Measurements from ENCODE around the gene GJB6. TPM values are rescaled to one million over a fixed set of nuclear protein-coding genes. Genes with fewer than 3 reads are reported as not detected.

The GJB6 gene
- total RNA-seq, 5 donors from 2014 or later (not counting 1 experiment from before 2014, with no cell fraction given), result 1.1 to 5.2 (median 2.9) TPM

GRCh38 chr13:20175907-20176652 is 56.0 kb downstream of the GJB6 start:
- no peaks in the 10 kb centered on the region for H3K9me3 ChIP-seq
- no peaks in the 10 kb centered on the region for H3K9me3 Mint-ChIP-seq
- no peak overlapping the region for H3K4me3 Mint-ChIP-seq
- H3K4me1 ChIP-seq (ENCODE audit: control insufficient read depth in 1 of 2, extremely low read depth in 1 of 2, insufficient read depth in 2 of 2, low read length in 2 of 2), result peaks cover 0 to 3% of the 10 kb centered on the region in 2 experiments
- H3K36me3 ChIP-seq (ENCODE audit: control insufficient read depth in 2 of 2, extremely low read depth in 1 of 2, insufficient read depth in 1 of 2, low read length in 1 of 2), result no peaks in the 10 kb centered on the region
- no peak overlapping the region for H3K27ac Mint-ChIP-seq
- ChIA-PET POLR2A (interaction anchor here (0.6 to 1.0 kb wide), 2 partner anchors 300 to 326 kb away, joined by 3 read pairs; no protein-coding TSS in a partner anchor), CTCF (no interaction called here)
- H3K27me3 ChIP-seq (replicated peaks in 1 of 2; ENCODE audit: control insufficient read depth in 2 of 2, extremely low read depth in 1 of 2, insufficient read depth in 2 of 2, low read length in 1 of 2), result peaks cover 7 to 50% of the 10 kb centered on the region in 2 experiments
- WGBS (ENCODE audit: insufficient coverage), result 76% methylated on average over 10 of the region's 14 CpGs
- DNase-seq, result no peak
- no peak for ATAC-seq (replicated peaks in 1 of 4)
- H3K27me3 Mint-ChIP-seq, result peaks cover 74 to 87% of the 10 kb centered on the region in 2 donors
- H3K4me3 ChIP-seq (ENCODE audit: control insufficient read depth in 1 of 2, extremely low read depth in 1 of 2, low read length in 1 of 2), result no peak overlapping the region
- no peaks in the 10 kb centered on the region for H3K36me3 Mint-ChIP-seq
- peaks cover 6 to 12% (median 9%) of the 10 kb centered on the region in 3 donors for H3K4me1 Mint-ChIP-seq
- H3K27ac ChIP-seq (ENCODE audit: low read length), result no peak overlapping the region

DNA sequence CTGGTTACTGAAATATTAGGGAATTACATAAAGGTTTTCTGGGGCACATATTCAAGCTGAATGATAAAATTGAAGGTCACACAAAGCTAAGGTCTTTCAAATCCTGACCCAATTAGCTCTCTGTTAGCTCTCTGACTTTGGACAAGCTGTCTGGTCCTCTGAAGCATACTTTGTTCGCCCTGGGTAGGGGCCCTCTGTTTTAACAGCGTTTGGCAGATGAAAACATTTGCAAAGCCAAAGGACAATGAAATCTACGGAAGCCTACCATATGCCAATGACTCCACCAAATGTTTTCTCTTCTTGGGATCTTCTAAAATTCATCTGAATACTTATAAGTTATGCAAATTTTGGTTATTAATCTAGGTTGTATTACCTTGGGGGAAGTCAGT is 56.7 kb downstream of the GJB6 start:
- Mint-ChIP-seq H3K27me3 (peaks cover 73 to 84% of the 10 kb centered on the region in 2 donors), H3K27ac (no peak overlapping the region), H3K4me3 (no peak overlapping the region), H3K4me1 (peaks cover 6 to 12% (median 9%) of the 10 kb centered on the region in 3 donors), H3K36me3 (no peaks in the 10 kb centered on the region), H3K9me3 (no peaks in the 10 kb centered on the region)
- DNase-seq, result no peak
- Histone ChIP-seq H3K27ac (ENCODE audit: low read length) (no peak overlapping the region), H3K4me1 (ENCODE audit: control insufficient read depth in 1 of 2, extremely low read depth in 1 of 2, insufficient read depth in 2 of 2, low read length in 2 of 2) (peaks cover 0 to 3% of the 10 kb centered on the region in 2 experiments), H3K4me3 (ENCODE audit: control insufficient read depth in 1 of 2, extremely low read depth in 1 of 2, low read length in 1 of 2) (no peak overlapping the region), H3K36me3 (ENCODE audit: control insufficient read depth in 2 of 2, extremely low read depth in 1 of 2, insufficient read depth in 1 of 2, low read length in 1 of 2) (no peaks in the 10 kb centered on the region), H3K9me3 (no peaks in the 10 kb centered on the region), H3K27me3 (replicated peaks in 1 of 2; ENCODE audit: control insufficient read depth in 2 of 2, extremely low read depth in 1 of 2, insufficient read depth in 2 of 2, low read length in 1 of 2) (peaks cover 7 to 52% of the 10 kb centered on the region in 2 experiments)
- ChIA-PET POLR2A (interaction anchor here (0.6 to 1.0 kb wide), 2 partner anchors 301 to 327 kb away, joined by 3 read pairs; no protein-coding TSS in a partner anchor), CTCF (no interaction called here)
- ATAC-seq (replicated peaks in 1 of 4), result no peak
- WGBS (ENCODE audit: insufficient coverage), result 100% methylated on average over 2 of the region's 3 CpGs

DNA sequence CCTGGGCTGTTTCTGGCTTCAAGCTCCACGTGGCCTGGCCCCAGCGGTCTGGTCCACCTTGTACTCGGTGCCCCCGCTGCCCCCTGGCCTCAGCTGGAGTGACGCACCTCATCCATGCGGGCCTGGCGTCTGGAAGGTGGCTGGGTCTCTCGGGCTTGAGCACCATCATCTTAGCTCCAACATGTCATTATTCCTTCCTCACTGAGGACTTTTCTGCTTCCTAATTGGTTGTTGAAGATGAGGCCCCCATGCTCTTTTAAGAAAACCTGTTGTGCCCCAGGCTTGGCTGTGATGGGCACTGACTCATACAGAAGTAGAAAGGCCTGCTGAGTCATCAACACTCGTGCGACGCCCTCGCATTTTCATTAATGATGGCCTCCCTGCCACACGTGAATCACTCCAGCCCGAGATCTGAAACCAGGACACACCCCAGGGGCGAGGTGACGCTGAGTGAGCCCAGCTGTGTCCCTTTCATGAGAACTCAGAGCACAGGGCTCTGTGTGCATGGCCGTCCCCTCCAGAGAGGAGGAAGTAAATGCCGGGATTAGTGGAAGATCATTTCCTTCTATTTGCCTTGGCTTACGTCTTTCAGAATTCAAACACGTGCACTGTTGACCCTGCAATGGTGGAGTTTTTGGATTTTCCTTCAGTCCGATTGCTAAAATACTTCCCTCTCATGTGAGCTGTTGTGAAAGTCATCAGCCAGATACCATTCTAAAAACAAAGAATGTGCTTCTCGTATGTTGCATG is 57.3 kb downstream of the GJB6 start:
- Mint-ChIP-seq H3K27ac (no peak overlapping the region), H3K36me3 (no peaks in the 10 kb centered on the region), H3K27me3 (peaks cover 75 to 84% of the 10 kb centered on the region in 2 donors), H3K4me3 (peak overlapping the region in 1 of 3 donors; percentile 18), H3K9me3 (no peaks in the 10 kb centered on the region), H3K4me1 (peaks cover 6 to 12% (median 9%) of the 10 kb centered on the region in 3 donors)
- Histone ChIP-seq H3K36me3 (ENCODE audit: control insufficient read depth in 2 of 2, extremely low read depth in 1 of 2, insufficient read depth in 1 of 2, low read length in 1 of 2) (no peaks in the 10 kb centered on the region), H3K4me1 (ENCODE audit: control insufficient read depth in 1 of 2, extremely low read depth in 1 of 2, insufficient read depth in 2 of 2, low read length in 2 of 2) (peaks cover 0 to 3% of the 10 kb centered on the region in 2 experiments), H3K4me3 (ENCODE audit: control insufficient read depth in 1 of 2, extremely low read depth in 1 of 2, low read length in 1 of 2) (no peak overlapping the region), H3K27ac (ENCODE audit: low read length) (no peak overlapping the region), H3K9me3 (no peaks in the 10 kb centered on the region), H3K27me3 (replicated peaks in 1 of 2; ENCODE audit: control insufficient read depth in 2 of 2, extremely low read depth in 1 of 2, insufficient read depth in 2 of 2, low read length in 1 of 2) (peaks cover 7 to 55% of the 10 kb centered on the region in 2 experiments)
- DNase-seq (peak in 5 of 35 experiments; percentile 25 to 43 (median 35)), ATAC-seq (replicated peaks in 1 of 4) (peak; percentile 68 to 84 (median 81))
- ChIA-PET CTCF (interaction anchor here in 1 of 2 donors (1.0 kb wide), 1 partner anchor 16 kb away, joined by 3 read pairs; no protein-coding TSS in a partner anchor), POLR2A (interaction anchor here (0.6 to 1.0 kb wide), 2 partner anchors 301 to 328 kb away, joined by 3 read pairs; no protein-coding TSS in a partner anchor)
- WGBS (ENCODE audit: insufficient coverage), result 51% methylated on average over 10 of the region's 22 CpGs

DNA sequence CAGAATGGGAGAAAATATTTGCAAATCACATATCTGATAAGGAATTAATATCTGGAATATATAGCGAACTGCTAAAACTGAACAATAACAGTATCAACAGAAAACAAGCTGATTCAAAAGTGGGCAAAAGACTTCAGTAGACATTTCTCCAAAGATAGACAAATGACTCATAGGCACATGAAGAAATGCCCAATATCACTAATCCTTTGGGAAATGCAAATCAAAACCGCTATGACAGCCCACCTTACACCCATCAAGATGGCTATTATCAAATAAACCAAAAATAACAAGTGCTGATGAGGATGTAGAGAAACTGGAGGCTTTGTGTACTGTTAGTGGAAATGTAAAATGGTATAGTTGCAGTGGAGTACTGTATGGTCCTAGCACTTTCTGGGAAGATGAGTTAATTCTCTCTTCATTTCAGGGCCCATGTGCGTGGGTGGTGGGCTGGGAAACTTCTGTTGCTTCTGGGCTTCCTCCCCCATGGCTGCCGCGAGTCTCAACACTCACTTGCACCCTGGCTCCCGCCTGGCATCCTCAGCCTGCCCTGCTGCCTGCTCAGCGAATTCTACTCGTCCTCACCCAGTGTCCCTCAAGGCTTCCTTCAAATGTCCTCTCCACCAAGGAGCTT is 58.9 kb downstream of the GJB6 start:
- POLR2A ChIA-PET, result no interaction called here
- CTCF ChIA-PET, result interaction anchor here in 1 of 2 donors (0.8 to 0.9 kb wide), 2 partner anchors 9 to 318 kb away, joined by 3 to 4 read pairs; no protein-coding TSS in a partner anchor
- H3K4me3 ChIP-seq (ENCODE audit: control insufficient read depth in 1 of 2, extremely low read depth in 1 of 2, low read length in 1 of 2), result no peak overlapping the region
- peaks cover 6 to 12% (median 9%) of the 10 kb centered on the region in 3 donors for H3K4me1 Mint-ChIP-seq
- no peak overlapping the region for H3K4me3 Mint-ChIP-seq
- H3K9me3 ChIP-seq, result no peaks in the 10 kb centered on the region
- DNase-seq (no peak), ATAC-seq (replicated peaks in 1 of 4) (no peak)
- H3K27ac Mint-ChIP-seq, result no peak overlapping the region
- 39% methylated on average over 5 of the region's 8 CpGs for WGBS (ENCODE audit: insufficient coverage)
- peaks cover 0 to 3% of the 10 kb centered on the region in 2 experiments for H3K4me1 ChIP-seq (ENCODE audit: control insufficient read depth in 1 of 2, extremely low read depth in 1 of 2, insufficient read depth in 2 of 2, low read length in 2 of 2)
- no peaks in the 10 kb centered on the region for H3K36me3 Mint-ChIP-seq
- H3K27me3 ChIP-seq (replicated peaks in 1 of 2; ENCODE audit: control insufficient read depth in 2 of 2, extremely low read depth in 1 of 2, insufficient read depth in 2 of 2, low read length in 1 of 2), result peaks cover 9 to 52% of the 10 kb centered on the region in 2 experiments
- H3K27ac ChIP-seq (ENCODE audit: low read length), result no peak overlapping the region
- no peaks in the 10 kb centered on the region for H3K9me3 Mint-ChIP-seq
- no peaks in the 10 kb centered on the region for H3K36me3 ChIP-seq (ENCODE audit: control insufficient read depth in 2 of 2, extremely low read depth in 1 of 2, insufficient read depth in 1 of 2, low read length in 1 of 2)
- H3K27me3 Mint-ChIP-seq, result peaks cover 67 to 81% of the 10 kb centered on the region in 2 donors

Other genes starting within 250 kb of the GJB6 start
- under 1 TPM; 0.10 to 0.93 (median 0.42) TPM for gene GJA3, start 71.3 kb downstream of the GJB6 start, total RNA-seq
- under 1 TPM in 2 of 5 donors, not detected in 3; 0.10 to 0.15 TPM for gene GJB2, start 39.4 kb downstream of the GJB6 start, total RNA-seq

Measured in T-cell (primary cell).